Neuronal stem cell (in vitro differentiated cells): ENCODE measurements around the gene CEMIP2.

Experiments used
- DNase-seq: peaks from one replicate; pipeline ENCODE4 v3.0.0-alpha.2; 2013; ENCODE audit warnings: low spot score
- H2AFZ ChIP-seq: one replicate; pipeline ENCODE4 v1.6.1; 2013; ENCODE audit warnings: mild to moderate bottlenecking, low read length, inconsistent platforms
- H2AK5ac ChIP-seq: 2 replicates; pipeline ENCODE4 v1.6.1; 2013; ENCODE audit warnings: low read depth, mild to moderate bottlenecking, inconsistent platforms, low read length, moderate library complexity, mixed read lengths
- H2BK120ac ChIP-seq: 2 replicates; pipeline ENCODE4 v1.6.1; 2013; ENCODE audit warnings: low read depth, mild to moderate bottlenecking, inconsistent platforms, low read length, moderate library complexity, mixed read lengths
- H2BK12ac ChIP-seq: one replicate; pipeline ENCODE4 v1.6.1; 2013; ENCODE audit warnings: low read length, inconsistent platforms
- H2BK15ac ChIP-seq: 2 replicates; pipeline ENCODE4 v1.6.1; 2013; ENCODE audit warnings: mild to moderate bottlenecking, low read length, inconsistent platforms, mixed read lengths
- H2BK5ac ChIP-seq: one replicate; pipeline ENCODE4 v1.6.1; 2013; ENCODE audit warnings: inconsistent platforms, mild to moderate bottlenecking, low read length, moderate library complexity
- H3K14ac ChIP-seq: one replicate; pipeline ENCODE4 v1.6.1; 2013; ENCODE audit warnings: low read length, inconsistent platforms
- H3K18ac ChIP-seq: 2 replicates; pipeline ENCODE4 v1.6.1; 2013; ENCODE audit warnings: low read length, inconsistent platforms
- H3K23ac ChIP-seq: 2 replicates; pipeline ENCODE4 v1.6.1; 2013; ENCODE audit warnings: low read depth, mild to moderate bottlenecking, mixed read lengths, low read length, inconsistent platforms; ENCODE audit not compliant: poor library complexity
- H3K27ac ChIP-seq: replicated peaks from 3 replicates; pipeline ENCODE4 v1.5.1; 2013; ENCODE audit warnings: low read length, inconsistent platforms
- H3K27me3 ChIP-seq, 3 experiments: 2 replicates each; pipeline ENCODE4 v1.6.1; 2013; ENCODE audit warnings: low read length in 3 of 3, mild to moderate bottlenecking in 2 of 3, inconsistent platforms in 1 of 3, low read depth in 1 of 3, mixed read lengths in 1 of 3, moderate library complexity in 1 of 3; ENCODE audit not compliant: control insufficient read depth in 3 of 3, insufficient read depth in 3 of 3
- H3K36me3 ChIP-seq, 2 donors: replicated peaks in 1 of 2; 2 replicates each; pipeline ENCODE4 v1.6.1; 2013; ENCODE audit warnings: low read length in 2 of 2; ENCODE audit not compliant: control insufficient read depth in 2 of 2, insufficient read depth in 2 of 2
- H3K4ac ChIP-seq: 2 replicates; pipeline ENCODE4 v1.6.1; 2013; ENCODE audit warnings: inconsistent platforms, mild to moderate bottlenecking, low read length, moderate library complexity
- H3K4me1 ChIP-seq, 2 donors: 1 replicate in 1 of 2; 2 replicates in 1 of 2; pipeline ENCODE4 v1.6.1; 2013; ENCODE audit warnings: low read length in 2 of 2, low read depth in 1 of 2; ENCODE audit not compliant: control insufficient read depth in 2 of 2, insufficient read depth in 1 of 2
- H3K4me2 ChIP-seq: one replicate; pipeline ENCODE4 v1.6.1; 2013; ENCODE audit warnings: mild to moderate bottlenecking, low read length, inconsistent platforms; ENCODE audit not compliant: insufficient read depth, poor library complexity, severe bottlenecking
- H3K4me3 ChIP-seq, 2 donors: 2 replicates each; pipeline ENCODE4 v1.5.1; 2013; ENCODE audit warnings: low read length in 2 of 2, mild to moderate bottlenecking in 2 of 2, inconsistent platforms in 1 of 2, moderate library complexity in 1 of 2
- H3K79me1 ChIP-seq: one replicate; pipeline ENCODE4 v1.6.1; 2013; ENCODE audit warnings: low read depth, mild to moderate bottlenecking, inconsistent platforms, low read length, moderate library complexity
- H3K9ac ChIP-seq: one replicate; pipeline ENCODE4 v1.6.1; 2013; ENCODE audit warnings: mild to moderate bottlenecking, low read depth, low read length, inconsistent platforms; ENCODE audit not compliant: poor library complexity
- H3K9me3 ChIP-seq, 2 donors: replicated peaks in 1 of 2; 2 replicates each; pipeline versions ENCODE3 to v1.6.1; 2013; ENCODE audit warnings: low read length in 2 of 2, mild to moderate bottlenecking in 2 of 2, inconsistent platforms in 1 of 2, low read depth in 1 of 2, mixed read lengths in 1 of 2, moderate library complexity in 1 of 2; ENCODE audit not compliant: control insufficient read depth in 2 of 2, insufficient read depth in 1 of 2
- H4K8ac ChIP-seq: one replicate; pipeline ENCODE4 v1.6.1; 2013; ENCODE audit warnings: low read depth, mild to moderate bottlenecking, inconsistent platforms, low read length, moderate library complexity
- H4K91ac ChIP-seq: one replicate; pipeline ENCODE4 v1.6.1; 2013; ENCODE audit warnings: low read length, low read depth, mild to moderate bottlenecking, inconsistent platforms; ENCODE audit not compliant: poor library complexity
- WGBS, 2 donors: extraction: QIAGEN DNeasy Blood & Tissue Kit; methylation state at CpG; one replicate each; pipeline ENCODE4 v1.1.7; 2013; ENCODE audit warnings: missing lambda C conversion rate in 2 of 2, mixed read lengths in 1 of 2; ENCODE audit not compliant: insufficient read length in 2 of 2, insufficient replicate concordance in 1 of 2; ENCODE audit errors: extremely low coverage in 2 of 2; 5-methylcytosine and 5-hydroxymethylcytosine counted together

The CEMIP2 gene

GRCh38 chr9:71637375-71637774 is 130.9 kb downstream of the CEMIP2 start:
- no peak overlapping the region for H2BK12ac ChIP-seq
- H2BK15ac ChIP-seq: no peak overlapping the region
- no peak for DNase-seq
- H3K27me3 ChIP-seq: no peaks in the 10 kb centered on the region
- no peaks in the 10 kb centered on the region for H3K9me3 ChIP-seq
- no peaks in the 10 kb centered on the region for H3K79me1 ChIP-seq
- no peak overlapping the region for H3K4me3 ChIP-seq
- peak overlapping the region; percentile 36 for H2AFZ ChIP-seq
- no peak overlapping the region for H3K4ac ChIP-seq
- H3K9ac ChIP-seq: no peak overlapping the region
- H4K91ac ChIP-seq: no peak overlapping the region
- H2AK5ac ChIP-seq: no peak overlapping the region
- no peak overlapping the region for H4K8ac ChIP-seq
- no peak overlapping the region for H3K27ac ChIP-seq
- H3K23ac ChIP-seq: no peak overlapping the region
- WGBS, 2 donors: no CpG with 5 or more reads among the region's 1 CpG
- H2BK5ac ChIP-seq: no peak overlapping the region
- H3K18ac ChIP-seq: no peak overlapping the region
- no peak overlapping the region for H3K4me2 ChIP-seq
- no peaks in the 10 kb centered on the region for H3K4me1 ChIP-seq
- H2BK120ac ChIP-seq: no peak overlapping the region
- H3K14ac ChIP-seq: no peak overlapping the region
- H3K36me3 ChIP-seq: no peaks in the 10 kb centered on the region

DNA sequence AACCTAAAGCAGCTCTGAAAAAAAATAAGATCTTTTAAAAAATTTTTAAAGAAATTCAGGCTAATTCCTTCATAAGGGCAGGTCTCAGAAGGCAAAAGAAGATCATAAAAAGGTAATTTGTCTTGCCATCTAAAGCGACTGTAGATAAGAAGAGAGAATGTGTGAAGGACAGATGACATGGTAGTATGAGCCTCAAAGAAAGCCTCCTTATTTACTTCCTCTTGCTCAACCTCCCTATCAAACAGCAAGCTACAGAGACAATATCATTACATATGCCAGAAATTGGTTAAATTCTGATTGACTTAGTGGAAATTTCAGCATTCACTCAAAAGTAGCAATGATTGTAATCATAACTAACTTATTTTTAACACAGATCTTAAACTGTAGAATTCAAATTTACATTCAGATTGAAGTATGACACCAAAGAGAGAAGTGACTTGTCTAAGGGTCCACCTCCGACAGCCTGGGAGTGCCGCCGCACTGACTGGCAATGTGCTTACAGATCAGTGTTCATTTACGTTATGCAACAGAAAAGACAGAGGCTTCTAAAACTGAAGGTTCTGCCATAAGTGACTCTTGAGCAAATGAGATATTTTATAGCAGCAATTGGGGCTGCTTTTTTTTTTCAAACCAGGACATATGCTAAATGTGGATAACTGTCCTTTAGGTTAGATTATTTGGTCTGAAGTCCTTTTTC is 132.0 kb downstream of the CEMIP2 start:
- H3K27me3 ChIP-seq: no peaks in the 10 kb centered on the region
- no peak overlapping the region for H2BK120ac ChIP-seq
- no peak overlapping the region for H3K14ac ChIP-seq
- H2BK5ac ChIP-seq: no peak overlapping the region
- H3K9me3 ChIP-seq: no peaks in the 10 kb centered on the region
- no peak overlapping the region for H4K91ac ChIP-seq
- H3K23ac ChIP-seq: no peak overlapping the region
- H2BK12ac ChIP-seq: no peak overlapping the region
- H3K18ac ChIP-seq: no peak overlapping the region
- H2BK15ac ChIP-seq: no peak overlapping the region
- DNase-seq: no peak
- H3K4me3 ChIP-seq: no peak overlapping the region
- no CpG with 5 or more reads among the region's 5 CpGs for WGBS, 2 donors
- H2AFZ ChIP-seq: no peak overlapping the region
- H3K27ac ChIP-seq: no peak overlapping the region
- H2AK5ac ChIP-seq: no peak overlapping the region
- no peaks in the 10 kb centered on the region for H3K4me1 ChIP-seq
- H3K4me2 ChIP-seq: no peak overlapping the region
- no peak overlapping the region for H3K4ac ChIP-seq
- H4K8ac ChIP-seq: no peak overlapping the region
- no peaks in the 10 kb centered on the region for H3K79me1 ChIP-seq
- H3K36me3 ChIP-seq: no peaks in the 10 kb centered on the region
- H3K9ac ChIP-seq: no peak overlapping the region

DNA sequence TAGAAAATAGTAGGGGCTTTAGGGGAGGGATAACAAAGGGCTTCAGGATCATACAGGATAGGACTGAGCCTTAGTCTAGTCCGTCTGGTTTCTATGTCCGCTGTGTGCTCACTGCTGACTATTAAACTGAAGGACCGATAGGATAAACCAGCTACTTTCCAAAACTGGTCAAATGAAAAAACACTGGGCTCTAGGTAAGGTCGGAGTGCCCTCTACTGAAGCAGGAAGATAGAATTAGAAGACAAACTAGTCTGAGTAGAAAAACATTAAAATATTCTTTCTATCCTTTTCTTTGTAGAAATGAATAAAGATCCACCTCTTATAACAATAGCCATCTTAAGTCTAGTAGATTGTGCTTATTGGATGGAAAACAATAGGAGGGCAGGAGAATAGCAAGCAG is 133.6 kb downstream of the CEMIP2 start:
- no peak overlapping the region for H2BK15ac ChIP-seq
- H3K14ac ChIP-seq: no peak overlapping the region
- H2BK12ac ChIP-seq: no peak overlapping the region
- H2BK120ac ChIP-seq: no peak overlapping the region
- H2AK5ac ChIP-seq: no peak overlapping the region
- H3K27ac ChIP-seq: no peak overlapping the region
- DNase-seq: no peak
- H3K9ac ChIP-seq: no peak overlapping the region
- H3K23ac ChIP-seq: no peak overlapping the region
- H3K4me3 ChIP-seq: no peak overlapping the region
- H2BK5ac ChIP-seq: no peak overlapping the region
- H3K4me1 ChIP-seq: no peaks in the 10 kb centered on the region
- H4K91ac ChIP-seq: no peak overlapping the region
- H3K36me3 ChIP-seq: no peaks in the 10 kb centered on the region
- no peaks in the 10 kb centered on the region for H3K27me3 ChIP-seq
- no peaks in the 10 kb centered on the region for H3K79me1 ChIP-seq
- no peaks in the 10 kb centered on the region for H3K9me3 ChIP-seq
- no CpG with 5 or more reads among the region's 4 CpGs for WGBS, 2 donors
- no peak overlapping the region for H3K4me2 ChIP-seq
- peak overlapping the region; percentile 15 for H2AFZ ChIP-seq
- no peak overlapping the region for H3K4ac ChIP-seq
- no peak overlapping the region for H3K18ac ChIP-seq
- no peak overlapping the region for H4K8ac ChIP-seq
